HepG2 (cell line): ENCODE data around the gene POLN.

Experiments used
- ELF4 ChIP-seq: sonication (generic); formaldehyde crosslinking; IDR thresholded peaks from 2 replicates; pipeline ENCODE4 v1.5.0; 2020; ENCODE audit warnings: missing genetic modification reagents, mild to moderate bottlenecking, moderate library complexity, borderline replicate concordance
- EZH2 ChIP-seq: conservative IDR thresholded peaks from 2 replicates; pipeline ENCODE4 v1.6.1; 2012; ENCODE audit warnings: mild to moderate bottlenecking, low read depth, low read length, moderate library complexity
- GABPA ChIP-seq, 2 experiments: IDR thresholded peaks; 2 replicates each; pipeline ENCODE4 v1.6.1; 2011 to 2016; ENCODE audit warnings: low read depth in 2 of 2, low read length in 1 of 2, missing biosample characterization in 1 of 2, missing genetic modification characterization in 1 of 2
- NR3C1 ChIP-seq: sonication (generic); formaldehyde crosslinking; IDR thresholded peaks from 2 replicates; pipeline ENCODE4 v1.4.0; 2020; ENCODE audit warnings: missing genetic modification reagents
- POLR2AphosphoS5 ChIP-seq: IDR thresholded peaks from 2 replicates; pipeline ENCODE4 v1.6.1; 2012; ENCODE audit warnings: low read depth, low read length
- REPIN1 ChIP-seq: sonication (generic); formaldehyde crosslinking; IDR thresholded peaks from 2 replicates; pipeline ENCODE4 v1.8.0; 2022; ENCODE audit warnings: missing genetic modification reagents, low read depth, mild to moderate bottlenecking, borderline replicate concordance
- SALL1 ChIP-seq: sonication (generic); formaldehyde crosslinking; IDR thresholded peaks from 2 replicates; pipeline ENCODE4 v1.8.0; 2022; ENCODE audit warnings: mild to moderate bottlenecking, missing genetic modification reagents
- SMYD3 ChIP-seq: sonication (generic); formaldehyde crosslinking; IDR thresholded peaks from 2 replicates; pipeline ENCODE4 v1.8.1; 2023; ENCODE audit warnings: mild to moderate bottlenecking, missing genetic modification reagents
- TBP ChIP-seq: sonication (generic); formaldehyde crosslinking; IDR thresholded peaks from 2 replicates; pipeline ENCODE4 v1.5.0; 2020; ENCODE audit warnings: missing genetic modification reagents
- TP53 ChIP-seq: sonication (generic); formaldehyde crosslinking; conservative IDR thresholded peaks from 2 replicates; pipeline ENCODE4 v1.4.0; 2020; ENCODE audit warnings: missing genetic modification reagents
- ZBTB7A ChIP-seq: sonication (generic); formaldehyde crosslinking; IDR thresholded peaks from 2 replicates; pipeline ENCODE4 v1.8.0; 2022; ENCODE audit warnings: mild to moderate bottlenecking, missing genetic modification reagents
- ZNF225 ChIP-seq: sonication (generic); formaldehyde crosslinking; IDR thresholded peaks from 2 replicates; pipeline ENCODE4 v1.4.0; 2020; ENCODE audit warnings: mild to moderate bottlenecking, missing genetic modification reagents
- ZNF253 ChIP-seq: sonication (generic); formaldehyde crosslinking; IDR thresholded peaks from 2 replicates; pipeline ENCODE4 v1.8.0; 2022; ENCODE audit warnings: mild to moderate bottlenecking, missing genetic modification reagents, borderline replicate concordance
- TF ChIP-seq, protein P1 (sequence below): sonication (generic); formaldehyde crosslinking; IDR thresholded peaks from 2 replicates; pipeline ENCODE4 v1.8.1; 2023; ENCODE audit warnings: mild to moderate bottlenecking, missing genetic modification reagents

DNA sequence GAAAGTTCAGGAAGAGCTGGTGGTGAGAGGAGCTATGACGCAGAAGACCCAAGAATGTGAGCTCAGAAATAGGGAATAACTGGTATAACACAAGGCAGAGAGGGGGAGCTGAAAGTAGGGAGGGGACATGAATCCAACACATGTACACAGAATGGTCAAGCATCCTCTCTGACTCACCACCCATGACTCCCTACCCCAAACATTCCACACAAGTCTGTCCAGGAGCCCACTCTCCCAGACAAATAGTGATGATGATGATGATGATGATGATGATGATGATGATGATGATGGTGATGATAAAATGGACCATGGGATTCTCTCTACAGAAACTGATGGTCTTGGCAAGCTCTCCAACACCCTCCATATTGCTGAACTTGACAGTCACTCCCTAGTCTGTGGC lies 136.4 kb downstream of the POLN start:
- TF ChIP-seq SALL1 (no peak), EZH2 (no peak), GABPA (IDR thresholded peaks at IDR 0.05; ENCODE audit: low read depth, low read length) (no peak), GABPA (CRISPR knock-in tag; IDR thresholded peaks at IDR 0.05; ENCODE audit: low read depth) (no peak), ELF4 (CRISPR knock-in tag) (no peak), TBP (no peak), ZNF253 (no peak), POLR2AphosphoS5 (no peak), TP53 (no peak), ZBTB7A (no peak), ZNF225 (CRISPR knock-in tag) (no peak), REPIN1 (CRISPR knock-in tag) (no peak), SMYD3 (no peak), NR3C1 (no peak)
- TF ChIP-seq, protein P1, sequence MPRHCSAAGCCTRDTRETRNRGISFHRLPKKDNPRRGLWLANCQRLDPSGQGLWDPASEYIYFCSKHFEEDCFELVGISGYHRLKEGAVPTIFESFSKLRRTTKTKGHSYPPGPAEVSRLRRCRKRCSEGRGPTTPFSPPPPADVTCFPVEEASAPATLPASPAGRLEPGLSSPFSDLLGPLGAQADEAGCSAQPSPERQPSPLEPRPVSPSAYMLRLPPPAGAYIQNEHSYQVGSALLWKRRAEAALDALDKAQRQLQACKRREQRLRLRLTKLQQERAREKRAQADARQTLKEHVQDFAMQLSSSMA (CRISPR knock-in tag) = no peak
